NT2/D1 (cell line): Measurements from ENCODE around the gene LMNB1.
"Not testable (repeated sequence)": the region's sequence is repeated elsewhere in the genome, so short reads cannot be mapped to it uniquely, and the experiment has no call there.

Experiments
- YY1 ChIP-seq: IDR thresholded peaks from 2 replicates; pipeline ENCODE4 v1.6.1; 2011; ENCODE audit not compliant: insufficient read length, insufficient read depth
- ZNF274 ChIP-seq: IDR thresholded peaks from 2 replicates; pipeline ENCODE4 v1.6.1; 2011; ENCODE audit warnings: mild to moderate bottlenecking, low read depth, low read length

GRCh38 chr5:126773536-126773935, 3.4 kb upstream of the LMNB1 start:
- not testable (repeated sequence) for TF ChIP-seq ZNF274, YY1
